Common myeloid progenitor, CD34-positive (primary cell): ENCODE results near the gene KITLG.

ENCODE experiments used
- CTCF ChIA-PET: fragments of 350-600 bp; sonication (Branson Sonifier 250); formaldehyde crosslinking; loops from one replicate; lab custom pipeline; 2021; ENCODE audit warnings: antibody characterized with exemption; lab: Charles Lee
- POLR2A ChIA-PET: fragments of 350-600 bp; sonication (Branson Sonifier 250); formaldehyde crosslinking; loops from one replicate; lab custom pipeline; 2021; ENCODE audit warnings: antibody characterized with exemption; lab: Charles Lee
- DNase-seq, 3 donors: peaks; one replicate each; pipeline versions ENCODE4 v3.0.0 to v3.0.0-alpha.2; 2013
- H3K27ac ChIP-seq, 2 experiments: 1 replicate in 1 of 2; 2 replicates in 1 of 2; pipeline ENCODE4 v1.7.0; 2013; ENCODE audit warnings: inconsistent platforms in 2 of 2, low read length in 2 of 2, mild to moderate bottlenecking in 2 of 2, low read depth in 1 of 2, moderate library complexity in 1 of 2; ENCODE audit not compliant: severe bottlenecking in 2 of 2, insufficient read depth in 1 of 2, poor library complexity in 1 of 2
- H3K27me3 ChIP-seq, 5 experiments: replicated peaks in 2 of 5; 1 replicate in 3 of 5; 2 replicates in 2 of 5; pipeline versions ENCODE4 v1.6.1 to v1.7.0; 2013; ENCODE audit warnings: low read length in 4 of 5, mild to moderate bottlenecking in 2 of 5, moderate library complexity in 2 of 5, inconsistent platforms in 1 of 5; ENCODE audit not compliant: insufficient read depth in 5 of 5, control insufficient read depth in 4 of 5
- H3K36me3 ChIP-seq, 4 experiments: 1 replicate in 2 of 4; 2 replicates in 2 of 4; pipeline versions ENCODE4 v1.6.1 to v1.7.0; 2013; ENCODE audit warnings: low read length in 3 of 4, control low read depth in 1 of 4, mild to moderate bottlenecking in 1 of 4; ENCODE audit not compliant: control insufficient read depth in 4 of 4, insufficient read depth in 4 of 4
- H3K4me1 ChIP-seq, 4 experiments: 1 replicate in 3 of 4; 2 replicates in 1 of 4; pipeline versions ENCODE4 v1.6.1 to v1.7.1; 2013; ENCODE audit warnings: low read length in 3 of 4, mild to moderate bottlenecking in 3 of 4, control low read depth in 1 of 4, inconsistent platforms in 1 of 4, moderate library complexity in 1 of 4; ENCODE audit not compliant: control insufficient read depth in 4 of 4, insufficient read depth in 4 of 4; ENCODE audit errors: control extremely low read depth in 1 of 4
- H3K4me3 ChIP-seq, 7 experiments: 1 replicate in 4 of 7; 2 replicates in 3 of 7; pipeline versions ENCODE4 v1.5.1 to v1.7.0; 2013; ENCODE audit warnings: mild to moderate bottlenecking in 7 of 7, low read length in 6 of 7, moderate library complexity in 6 of 7, inconsistent platforms in 2 of 7, low read depth in 2 of 7, control low read depth in 1 of 7; ENCODE audit not compliant: insufficient read depth in 4 of 7, control insufficient read depth in 1 of 7; ENCODE audit errors: extremely low read depth in 1 of 7
- H3K9me3 ChIP-seq, 5 experiments: 1 replicate in 4 of 5; 2 replicates in 1 of 5; pipeline versions ENCODE4 v1.6.1 to v1.7.1; 2013; ENCODE audit warnings: low read length in 4 of 5, mild to moderate bottlenecking in 2 of 5, inconsistent platforms in 1 of 5, low read depth in 1 of 5, moderate library complexity in 1 of 5; ENCODE audit not compliant: control insufficient read depth in 4 of 5, insufficient read depth in 2 of 5; ENCODE audit errors: control extremely low read depth in 1 of 5
- WGBS: methylation state at CpG from one replicate; pipeline ENCODE4 v1.1.5; 2013; ENCODE audit not compliant: insufficient coverage; 5-methylcytosine and 5-hydroxymethylcytosine counted together

The KITLG gene

GRCh38 chr12:88571543-88571942 lies 8.7 kb downstream of the KITLG start:
- no peak overlapping the region for H3K4me3 ChIP-seq
- no peaks in the 10 kb centered on the region for H3K36me3 ChIP-seq
- peaks cover 0 to 4% (median 0%) of the 10 kb centered on the region in 4 experiments for H3K4me1 ChIP-seq
- no peak overlapping the region for H3K27ac ChIP-seq
- H3K9me3 ChIP-seq = no peaks in the 10 kb centered on the region
- ChIA-PET CTCF (no interaction called here), POLR2A (interaction anchor here (0.5 kb wide), 1 partner anchor 394 kb away, joined by 4 read pairs; no protein-coding TSS in a partner anchor)
- DNase-seq = no peak
- no peaks in the 10 kb centered on the region for H3K27me3 ChIP-seq
- WGBS = 100% methylated on average over 1 of the region's 1 CpG

GRCh38 chr12:88570103-88570502 lies 10.2 kb downstream of the KITLG start:
- Histone ChIP-seq H3K9me3 (no peaks in the 10 kb centered on the region), H3K27me3 (no peaks in the 10 kb centered on the region), H3K36me3 (no peaks in the 10 kb centered on the region), H3K27ac (no peak overlapping the region), H3K4me3 (no peak overlapping the region), H3K4me1 (peaks cover 0 to 4% (median 0%) of the 10 kb centered on the region in 4 experiments)
- POLR2A ChIA-PET = no interaction called here
- 100% methylated on average over 1 of the region's 1 CpG for WGBS
- CTCF ChIA-PET = no interaction called here
- DNase-seq = no peak

GRCh38 chr12:88566430-88566829 lies 13.8 kb downstream of the KITLG start:
- Histone ChIP-seq H3K4me3 (no peak overlapping the region), H3K4me1 (no peaks in the 10 kb centered on the region), H3K27me3 (no peaks in the 10 kb centered on the region), H3K9me3 (no peaks in the 10 kb centered on the region), H3K36me3 (no peaks in the 10 kb centered on the region), H3K27ac (no peak overlapping the region)
- CTCF ChIA-PET = no interaction called here
- POLR2A ChIA-PET = no interaction called here
- DNase-seq = peak in 2 of 3 donors; percentile 1 to 5
- WGBS = 75% methylated on average over 3 of the region's 4 CpGs

GRCh38 chr12:88562846-88563582 lies 17.3 kb downstream of the KITLG start:
- no peaks in the 10 kb centered on the region for H3K27me3 ChIP-seq
- 92% methylated on average over 2 of the region's 4 CpGs for WGBS
- no peaks in the 10 kb centered on the region for H3K9me3 ChIP-seq
- no peak overlapping the region for H3K4me3 ChIP-seq
- no peaks in the 10 kb centered on the region for H3K4me1 ChIP-seq
- no peak overlapping the region for H3K27ac ChIP-seq
- ChIA-PET POLR2A (no interaction called here), CTCF (no interaction called here)
- H3K36me3 ChIP-seq = no peaks in the 10 kb centered on the region
- DNase-seq = no peak

- Histone ChIP-seq H3K9me3 (no peaks in the 10 kb centered on the region), H3K4me1 (no peaks in the 10 kb centered on the region), H3K27me3 (no peaks in the 10 kb centered on the region), H3K4me3 (no peak overlapping the region), H3K27ac (no peak overlapping the region), H3K36me3 (no peaks in the 10 kb centered on the region)
- DNase-seq = no peak
- CTCF ChIA-PET = no interaction called here
- WGBS = 100% methylated on average over 1 of the region's 2 CpGs
- POLR2A ChIA-PET = no interaction called here
Observed at GRCh38 chr12:88562151-88562550, 18.1 kb downstream of the KITLG start.

- Histone ChIP-seq H3K27ac (no peak overlapping the region), H3K36me3 (no peaks in the 10 kb centered on the region), H3K4me1 (no peaks in the 10 kb centered on the region), H3K4me3 (no peak overlapping the region), H3K9me3 (no peaks in the 10 kb centered on the region), H3K27me3 (no peaks in the 10 kb centered on the region)
- DNase-seq = no peak
- WGBS = 100% methylated on average over 2 of the region's 2 CpGs
- ChIA-PET POLR2A (no interaction called here), CTCF (no interaction called here)
Observed at GRCh38 chr12:88559772-88560171, 20.5 kb downstream of the KITLG start.

GRCh38 chr12:88559199-88559598 lies 21.1 kb downstream of the KITLG start:
- H3K27me3 ChIP-seq = no peaks in the 10 kb centered on the region
- H3K36me3 ChIP-seq = no peaks in the 10 kb centered on the region
- no peak for DNase-seq
- CTCF ChIA-PET = no interaction called here
- WGBS = 93% methylated on average over 6 of the region's 7 CpGs
- H3K4me3 ChIP-seq = no peak overlapping the region
- H3K9me3 ChIP-seq = no peaks in the 10 kb centered on the region
- no peak overlapping the region for H3K27ac ChIP-seq
- H3K4me1 ChIP-seq = no peaks in the 10 kb centered on the region
- POLR2A ChIA-PET = no interaction called here
